Neural cell (in vitro differentiated cells): ENCODE results near the gene MIF. TPM values are rescaled to one million over a fixed set of nuclear protein-coding genes. Genes with fewer than 3 reads are reported as not detected.

ENCODE experiments used
- H2AFZ ChIP-seq: fragments of 200-600, 300-800 bp; sonication (generic), shearing (Covaris generic); 2 replicates; pipeline ENCODE4 v1.6.0; 2014; ENCODE audit warnings: low read depth, mild to moderate bottlenecking, antibody characterized with exemption, low read length, moderate library complexity
- H3F3A ChIP-seq: fragments of 200-600 bp; shearing (Covaris generic); 2 replicates; pipeline ENCODE4 v1.6.1; 2016; ENCODE audit warnings: mild to moderate bottlenecking, moderate library complexity, mixed read lengths, antibody characterized with exemption, low read length; ENCODE audit not compliant: insufficient read depth, poor library complexity, severe bottlenecking
- H3K27ac ChIP-seq: fragments of 200-600, 300-800 bp; sonication (generic), shearing (Covaris generic); 2 replicates; pipeline ENCODE4 v1.5.1; 2014; ENCODE audit warnings: mild to moderate bottlenecking, low read length, moderate library complexity
- H3K27me3 ChIP-seq: fragments of 300-800, 200-600 bp; sonication (generic), shearing (Covaris generic); 2 replicates; pipeline ENCODE4 v1.6.0; 2014; ENCODE audit warnings: mild to moderate bottlenecking, low read depth, low read length, moderate library complexity; ENCODE audit not compliant: insufficient read depth
- H3K36me3 ChIP-seq: fragments of 300-800, 200-600 bp; sonication (generic), shearing (Covaris generic); 2 replicates; pipeline ENCODE4 v1.5.1; 2014; ENCODE audit warnings: mild to moderate bottlenecking, antibody characterized with exemption, low read length, moderate library complexity; ENCODE audit not compliant: insufficient read depth
- H3K4me2 ChIP-seq: fragments of 300-800, 200-600 bp; sonication (generic), shearing (Covaris generic); 2 replicates; pipeline ENCODE4 v1.6.0; 2014; ENCODE audit warnings: mild to moderate bottlenecking, low read length
- H3K4me3 ChIP-seq: fragments of 300-800, 200-600 bp; sonication (generic), shearing (Covaris generic); 2 replicates; pipeline ENCODE4 v1.5.1; 2014; ENCODE audit warnings: mild to moderate bottlenecking, low read length, moderate library complexity
- H3K79me2 ChIP-seq: fragments of 200-600 bp; shearing (Covaris generic); replicated peaks from 2 replicates; pipeline ENCODE4 v1.6.0; 2014; ENCODE audit warnings: mild to moderate bottlenecking, low read length, moderate library complexity; ENCODE audit not compliant: insufficient read depth
- H3K9ac ChIP-seq: fragments of 300-800, 200-600 bp; sonication (generic), shearing (Covaris generic); 2 replicates; pipeline ENCODE4 v1.6.1; 2016; ENCODE audit warnings: mild to moderate bottlenecking, low read length, mixed read lengths
- H3K9me2 ChIP-seq: fragments of 200-600 bp; shearing (Covaris generic); 2 replicates; pipeline ENCODE4 v1.6.1; 2016; ENCODE audit warnings: mild to moderate bottlenecking, low read length, mixed read lengths; ENCODE audit not compliant: insufficient read depth
- H3K9me3 ChIP-seq: fragments of 200-600, 300-800 bp; sonication (generic), shearing (Covaris generic); 2 replicates; pipeline ENCODE4 v1.6.1; 2016; ENCODE audit warnings: mild to moderate bottlenecking, mixed run types, low read length, moderate library complexity, mixed read lengths
- H4K20me1 ChIP-seq: fragments of 200-600 bp; shearing (Covaris generic); 2 replicates; pipeline ENCODE4 v1.6.1; 2016; ENCODE audit warnings: mild to moderate bottlenecking, mixed run types; ENCODE audit not compliant: insufficient read depth
- CTCF ChIP-seq: fragments of 450-650 bp; IDR thresholded peaks from 2 replicates; pipeline ENCODE4 v1.5.1; 2014; ENCODE audit warnings: antibody characterized with exemption, mild to moderate bottlenecking, moderate library complexity; ENCODE audit not compliant: poor library complexity, severe bottlenecking
- EP300 ChIP-seq: fragments of 450-650 bp; conservative IDR thresholded peaks from 2 replicates; pipeline ENCODE4 v1.6.1; 2014; ENCODE audit warnings: antibody characterized with exemption, mild to moderate bottlenecking, moderate library complexity; ENCODE audit not compliant: poor library complexity, severe bottlenecking
- EZH2 ChIP-seq: fragments of 200-600, 300-800 bp; shearing (Covaris generic), sonication (generic); IDR thresholded peaks from 2 replicates; pipeline ENCODE4 v1.6.1; 2014; ENCODE audit warnings: antibody characterized with exemption, low read length, borderline replicate concordance, mild to moderate bottlenecking; ENCODE audit not compliant: insufficient read depth, poor library complexity, severe bottlenecking
- MXI1 ChIP-seq: fragments of 450-650 bp; conservative IDR thresholded peaks from 2 replicates; pipeline ENCODE4 v1.6.1; 2014; ENCODE audit warnings: antibody characterized with exemption, mild to moderate bottlenecking; ENCODE audit not compliant: poor library complexity, severe bottlenecking
- POLR2AphosphoS5 ChIP-seq: IDR thresholded peaks from 2 replicates; pipeline ENCODE4 v1.6.1; 2012
- RAD21 ChIP-seq: fragments of 450-650 bp; conservative IDR thresholded peaks from 2 replicates; pipeline ENCODE4 v1.6.1; 2014; ENCODE audit warnings: antibody characterized with exemption, mild to moderate bottlenecking, moderate library complexity
- REST ChIP-seq: IDR thresholded peaks from 2 replicates; pipeline ENCODE4 v1.6.1; 2012; ENCODE audit warnings: borderline replicate concordance
- SMC3 ChIP-seq: fragments of 450-650 bp; conservative IDR thresholded peaks from 2 replicates; pipeline ENCODE4 v1.6.1; 2014; ENCODE audit warnings: antibody characterized with exemption, mild to moderate bottlenecking, moderate library complexity; ENCODE audit not compliant: poor library complexity
- TAF1 ChIP-seq: IDR thresholded peaks from 2 replicates; pipeline ENCODE4 v1.6.1; 2012; ENCODE audit warnings: low read depth
- polyA plus RNA-seq: library from polyadenylated mRNA; depleted of rRNA; stranded (reverse); fragments of >200 nt; gene quantifications from 2 replicates; pipeline ENCODE4 v1.2.3, GENCODE V29; 2014

Gene MIF
- polyA plus RNA-seq, 1 donor from 2014 or later: 369 TPM

GRCh38 chr22:23903328-23903971, 9.3 kb downstream of the MIF start:
- no peaks in the 10 kb centered on the region for H3K27me3 ChIP-seq
- no peaks in the 10 kb centered on the region for H3K79me2 ChIP-seq
- H3F3A ChIP-seq: no peaks in the 10 kb centered on the region
- H4K20me1 ChIP-seq: no peaks in the 10 kb centered on the region
- no peaks in the 10 kb centered on the region for H3K36me3 ChIP-seq
- H2AFZ ChIP-seq: no peak overlapping the region
- TF ChIP-seq MXI1: no peak
- TF ChIP-seq RAD21: no peak
- TF ChIP-seq TAF1: no peak
- TF ChIP-seq REST: no peak
- no peak for TF ChIP-seq POLR2AphosphoS5
- no peak for TF ChIP-seq EP300
- no peak for TF ChIP-seq CTCF
- TF ChIP-seq EZH2: no peak
- TF ChIP-seq SMC3: no peak
- H3K4me2 ChIP-seq: no peak overlapping the region
- H3K4me3 ChIP-seq: no peak overlapping the region
- no peaks in the 10 kb centered on the region for H3K9me2 ChIP-seq
- no peak overlapping the region for H3K27ac ChIP-seq
- no peaks in the 10 kb centered on the region for H3K9me3 ChIP-seq
- H3K9ac ChIP-seq: no peak overlapping the region

GRCh38 chr22:23904573-23905254, 10.5 kb downstream of the MIF start:
- no peaks in the 10 kb centered on the region for H3K9me2 ChIP-seq
- no peaks in the 10 kb centered on the region for H3F3A ChIP-seq
- no peak overlapping the region for H2AFZ ChIP-seq
- no peaks in the 10 kb centered on the region for H3K27me3 ChIP-seq
- no peaks in the 10 kb centered on the region for H3K36me3 ChIP-seq
- H3K79me2 ChIP-seq: no peaks in the 10 kb centered on the region
- no peak overlapping the region for H3K27ac ChIP-seq
- no peaks in the 10 kb centered on the region for H3K9me3 ChIP-seq
- TF ChIP-seq EZH2 (no peak), TAF1 (no peak), POLR2AphosphoS5 (no peak), REST (no peak), SMC3 (no peak), RAD21 (no peak)
- H3K4me3 ChIP-seq: no peak overlapping the region
- no peak overlapping the region for H3K4me2 ChIP-seq
- H4K20me1 ChIP-seq: no peaks in the 10 kb centered on the region
- no peak overlapping the region for H3K9ac ChIP-seq
